K562 (cell line): ENCODE measurements around the gene C2orf42. TPM values are rescaled to one million over a fixed set of nuclear protein-coding genes. Genes with fewer than 3 reads are reported as not detected.

Source experiments
- ARID1B ChIP-seq: fragments of 450-650 bp; IDR thresholded peaks from 2 replicates; pipeline ENCODE4 v1.6.1; 2016; ENCODE audit warnings: antibody characterized with exemption, mild to moderate bottlenecking, inconsistent platforms
- ATF7 ChIP-seq: fragments of 450-650 bp; IDR thresholded peaks from 2 replicates; pipeline ENCODE4 v1.7.1; 2014; ENCODE audit warnings: mild to moderate bottlenecking, moderate library complexity
- CBX1 ChIP-seq: sonication (generic); IDR thresholded peaks from 2 replicates; pipeline ENCODE4 v1.6.1; 2016; ENCODE audit warnings: antibody characterized with exemption, low read depth, mild to moderate bottlenecking
- E2F6 ChIP-seq, 2 experiments: IDR thresholded peaks; 2 replicates each; pipeline ENCODE4 v1.6.1; 2011; ENCODE audit warnings: borderline replicate concordance in 1 of 2, control low read depth in 1 of 2, low read depth in 1 of 2, low read length in 1 of 2, mild to moderate bottlenecking in 1 of 2, mixed read lengths in 1 of 2, moderate library complexity in 1 of 2; ENCODE audit not compliant: insufficient read depth in 1 of 2, insufficient read length in 1 of 2, poor library complexity in 1 of 2, severe bottlenecking in 1 of 2; ENCODE audit errors: extremely low read depth in 1 of 2
- EZH2 ChIP-seq: IDR thresholded peaks from 2 replicates; pipeline ENCODE4 v1.6.1; 2012; ENCODE audit warnings: low read depth, mild to moderate bottlenecking, inconsistent platforms, low read length, borderline replicate concordance
- FOXK2 ChIP-seq, 2 experiments: fragments of 450-650 bp; IDR thresholded peaks in 1 of 2; conservative IDR thresholded peaks in 1 of 2; 2 replicates each; pipeline ENCODE4 v1.6.1; 2016; ENCODE audit warnings: low read depth in 2 of 2, mild to moderate bottlenecking in 1 of 2
- GABPB2 ChIP-seq: fragments of 250-450 bp; sonication (Bioruptor Pico); conservative IDR thresholded peaks from 2 replicates; pipeline ENCODE4 v1.5.1; 2021; ENCODE audit warnings: mild to moderate bottlenecking
- GTF2A2 ChIP-seq: IDR thresholded peaks from 2 replicates; pipeline ENCODE4 v1.6.1; 2016; ENCODE audit warnings: mild to moderate bottlenecking, missing genetic modification characterization, missing compliant biosample characterization
- KAT2B ChIP-seq: IDR thresholded peaks from one replicate; pipeline ENCODE4 v1.6.1; 2012; ENCODE audit warnings: low read depth, mild to moderate bottlenecking, control low read depth, inconsistent platforms, low read length, moderate library complexity
- MBD2 ChIP-seq: sonication (generic); IDR thresholded peaks from 2 replicates; pipeline ENCODE4 v1.6.1; 2016; ENCODE audit warnings: low read depth, borderline replicate concordance
- PHB ChIP-seq: fragments of 250-450 bp; sonication (Bioruptor Pico); IDR thresholded peaks from 2 replicates; pipeline ENCODE4 v1.5.0; 2021
- POLR3G ChIP-seq: IDR thresholded peaks from 2 replicates; pipeline ENCODE4 v1.6.1; 2011; ENCODE audit not compliant: insufficient read length, insufficient replicate concordance; ENCODE audit errors: extremely low read depth
- RB1 ChIP-seq: fragments of 450-650 bp; IDR thresholded peaks from 2 replicates; pipeline ENCODE4 v1.6.1; 2017; ENCODE audit warnings: low read depth, mild to moderate bottlenecking
- TCF15 ChIP-seq: fragments of 250-450 bp; sonication (Bioruptor Pico); IDR thresholded peaks from 2 replicates; pipeline ENCODE4 v1.8.0; 2022; ENCODE audit warnings: moderate library complexity, mild to moderate bottlenecking, inconsistent platforms
- TCF3 ChIP-seq: sonication (generic); formaldehyde crosslinking; IDR thresholded peaks from 2 replicates; pipeline ENCODE4 v1.4.0; 2020; ENCODE audit warnings: mild to moderate bottlenecking, missing genetic modification reagents
- ZBTB8A ChIP-seq: fragments of 450-650 bp; IDR thresholded peaks from 2 replicates; pipeline ENCODE4 v1.6.1; 2018; ENCODE audit warnings: mild to moderate bottlenecking, moderate library complexity; ENCODE audit not compliant: partially characterized antibody
- ZC3H11A ChIP-seq: IDR thresholded peaks from 2 replicates; pipeline ENCODE4 v1.6.1; 2012; ENCODE audit warnings: low read depth, low read length, improper control_type of control experiment
- ZEB2 ChIP-seq: fragments of 450-650 bp; IDR thresholded peaks from 2 replicates; pipeline ENCODE4 v1.6.1; 2016
- ZHX1 ChIP-seq: fragments of 150-350 bp; conservative IDR thresholded peaks from 2 replicates; pipeline ENCODE4 v1.6.1; 2014; ENCODE audit warnings: low read length
- ZKSCAN3 ChIP-seq: fragments of 250-450 bp; sonication (Bioruptor Pico); IDR thresholded peaks from 2 replicates; pipeline ENCODE4 v1.4.0; 2020
- ZNF134 ChIP-seq: fragments of 250-450 bp; sonication (Bioruptor Pico); conservative IDR thresholded peaks from 2 replicates; pipeline ENCODE4 v1.4.0; 2020
- ZNF280B ChIP-seq: fragments of 250-450 bp; sonication (Bioruptor Pico); IDR thresholded peaks from 2 replicates; pipeline ENCODE4 v1.5.1; 2021; ENCODE audit warnings: mild to moderate bottlenecking
- ZNF431 ChIP-seq: sonication (generic); formaldehyde crosslinking; IDR thresholded peaks from 2 replicates; pipeline ENCODE4 v1.8.0; 2022; ENCODE audit warnings: mild to moderate bottlenecking, missing genetic modification reagents
- ZNF696 ChIP-seq: fragments of 250-450 bp; sonication (Bioruptor Pico); conservative IDR thresholded peaks from 2 replicates; pipeline ENCODE4 v1.4.0; 2020; ENCODE audit warnings: mild to moderate bottlenecking, moderate library complexity
- ZNF76 ChIP-seq: fragments of 250-450 bp; sonication (Bioruptor Pico); IDR thresholded peaks from 2 replicates; pipeline ENCODE4 v1.4.0; 2020; ENCODE audit warnings: mild to moderate bottlenecking, moderate library complexity, borderline replicate concordance
- polyA plus RNA-seq, 8 experiments: library from polyadenylated mRNA; depleted of rRNA in 4 of 8; stranded (reverse) in 5 of 8; unstranded in 3 of 8; fragments of >200 nt; fragmentation: Nextera tagmentation in 2 of 8; fragmentation: Illumina TruSeq in 1 of 8; extraction: Ambion mirVana in 2 of 8; extraction: Trizol in 1 of 8; gene quantifications; 2 replicates each; pipeline versions ENCODE4 v1.2.1 to v1.2.3, GENCODE V29; 2011 to 2014; ENCODE audit warnings: inconsistent platforms in 1 of 8, missing spikeins in 1 of 8
- total RNA-seq, 7 experiments: library from RNA; depleted of rRNA in 6 of 7; stranded (reverse); fragments of >200 nt in 6 of 7; fragmentation: Illumina TruSeq in 2 of 7; extraction: Trizol in 2 of 7; gene quantifications; 2 replicates each; pipeline versions ENCODE4 v1.2.1 to v1.2.3, GENCODE V29; 2011 to 2021; ENCODE audit warnings: low replicate concordance in 1 of 7

The C2orf42 gene
- total and polyA plus RNA-seq, 9 of the 15 experiments (the other 6 are each of a cell fraction or from before 2014, with no cell fraction given), result 4.6 to 10.9 (median 7.5) TPM

GRCh38 chr2:70121627-70122372 lies 69.0 kb downstream of the C2orf42 start (continued):
- no peak for TF ChIP-seq ZHX1
- TF ChIP-seq FOXK2 (conservative IDR thresholded peaks at IDR 0.05 in 1 of 2, IDR thresholded peaks at IDR 0.05 in 1 of 2; ENCODE audit: low read depth in 2 of 2), result no peak
- TF ChIP-seq TCF3 (CRISPR knock-in tag), result no peak
- TF ChIP-seq KAT2B, result no peak
- TF ChIP-seq ARID1B, result no peak
- TF ChIP-seq PHB (CRISPR knock-in tag), result no peak
- TF ChIP-seq ZNF134, result no peak
- TF ChIP-seq ZNF431, result no peak
- no peak for TF ChIP-seq POLR3G
- TF ChIP-seq ZBTB8A, result no peak
- TF ChIP-seq ZNF696 (CRISPR knock-in tag), result no peak
- no peak for TF ChIP-seq TCF15 (CRISPR knock-in tag)
- TF ChIP-seq ZNF76 (CRISPR knock-in tag), result no peak
- TF ChIP-seq E2F6 (IDR thresholded peaks at IDR 0.05; ENCODE audit: borderline replicate concordance in 1 of 2, extremely low read depth in 1 of 2, insufficient read depth in 1 of 2, insufficient read length in 1 of 2, low read depth in 1 of 2, low read length in 1 of 2, poor library complexity in 1 of 2, severe bottlenecking in 1 of 2), result no peak
- TF ChIP-seq ZNF280B (CRISPR knock-in tag), result no peak
- TF ChIP-seq MBD2, result no peak
- TF ChIP-seq ZEB2, result no peak
- TF ChIP-seq GABPB2 (CRISPR knock-in tag), result no peak
- TF ChIP-seq EZH2, result no peak
- TF ChIP-seq ZC3H11A, result no peak
- TF ChIP-seq GTF2A2 (tag), result no peak
- TF ChIP-seq ZKSCAN3, result no peak
- no peak for TF ChIP-seq CBX1
- no peak for TF ChIP-seq ATF7
- TF ChIP-seq RB1, result no peak
